Measurements from ENCODE around the gene C4orf17. TPM values are rescaled to one million over a fixed set of nuclear protein-coding genes. Genes with fewer than 3 reads are reported as not detected.

C4orf17 gene
- total RNA-seq: not detected in 2 replicates

GRCh38 chr4:99510721-99511120 is at the start of gene C4orf17:
C4orf17 (plus strand) TSS chr4:99511021; CDS start chr4:99513082, 2,061 bp downstream.

GRCh38 chr4:99563310-99564186 is 52.7 kb downstream of the C4orf17 start, which contains the start of gene TRMT10A:
TRMT10A (minus strand) TSS chr4:99564039; CDS start chr4:99559338, 4,701 bp downstream.

GRCh38 chr4:99574530-99575324 is 63.9 kb downstream of the C4orf17 start, which contains the start of gene MTTP:
MTTP (plus strand) TSS chr4:99574824; CDS start chr4:99574910, 86 bp downstream.

Other genes with a start within 250 kb of the C4orf17 start
- gene ADH1A, start 220.0 kb upstream of the C4orf17 start, total RNA-seq: not detected in 2 replicates
- not detected in 2 replicates for gene ADH1B, start 189.6 kb upstream of the C4orf17 start, total RNA-seq
- gene ADH1C, start 158.3 kb upstream of the C4orf17 start, total RNA-seq: not detected in 2 replicates
- not detected in 2 replicates for gene ADH7, start 75.7 kb upstream of the C4orf17 start, total RNA-seq
- 5.6 and 8.3 TPM in 2 replicates for gene TRMT10A, start 53.0 kb downstream of the C4orf17 start, total RNA-seq
- gene MTTP, start 63.8 kb downstream of the C4orf17 start, total RNA-seq: not detected in 2 replicates
- under 0.01 TPM in 2 replicates for gene C4orf54, start 146.8 kb downstream of the C4orf17 start, total RNA-seq

All from mammary microvascular endothelial cell (primary cell).